Natural killer cell (primary cell): ENCODE measurements around the gene PIGZ. TPM values are rescaled to one million over a fixed set of nuclear protein-coding genes. Genes with fewer than 3 reads are reported as not detected.

Experiments
- ATAC-seq, 3 donors: fragments of 150-1000 bp in 2 of 3; fragments of 200-7000 bp in 1 of 3; cut with Tn5 transposase; 1 replicate in 1 of 3; 2 replicates in 2 of 3; pipeline ENCODE4 v1.10.0; 2021; ENCODE audit warnings: mild to moderate bottlenecking in 2 of 3, moderate library complexity in 2 of 3
- DNase-seq, 2 donors: peaks; one replicate each; pipeline versions ENCODE4 v3.0.0 to v3.0.0-alpha.2; 2013 to 2021; ENCODE audit warnings: mixed read lengths in 1 of 2
- H3K27ac ChIP-seq: one replicate; pipeline ENCODE4 v1.5.1; 2013; ENCODE audit warnings: mild to moderate bottlenecking, low read length
- H3K27me3 ChIP-seq: one replicate; pipeline ENCODE4 v1.6.1; 2013; ENCODE audit warnings: low read length; ENCODE audit not compliant: control insufficient read depth, insufficient read depth
- H3K36me3 ChIP-seq: one replicate; pipeline ENCODE4 v1.6.1; 2013; ENCODE audit warnings: low read length; ENCODE audit not compliant: control insufficient read depth, insufficient read depth
- H3K4me1 ChIP-seq: one replicate; pipeline ENCODE4 v1.6.1; 2013; ENCODE audit warnings: low read length; ENCODE audit not compliant: control insufficient read depth, insufficient read depth
- H3K4me3 ChIP-seq: one replicate; pipeline ENCODE4 v1.5.1; 2013; ENCODE audit warnings: low read length
- H3K9me3 ChIP-seq: one replicate; pipeline ENCODE4 v1.6.1; 2013; ENCODE audit warnings: low read length; ENCODE audit not compliant: control insufficient read depth, insufficient read depth
- H3K27ac Mint-ChIP-seq, 2 donors: one replicate each; pipeline ENCODE4 v1.8.0; 2022; ENCODE audit warnings: mild to moderate bottlenecking in 2 of 2, mixed read lengths in 2 of 2, moderate library complexity in 1 of 2
- H3K27me3 Mint-ChIP-seq, 2 donors: one replicate each; pipeline ENCODE4 v1.8.0; 2022; ENCODE audit warnings: low read depth in 2 of 2, mixed read lengths in 2 of 2
- H3K36me3 Mint-ChIP-seq: one replicate; pipeline ENCODE4 v1.8.0; 2022; ENCODE audit warnings: mixed read lengths
- H3K4me1 Mint-ChIP-seq, 2 donors: one replicate each; pipeline ENCODE4 v1.8.0; 2022; ENCODE audit warnings: mixed read lengths in 2 of 2
- H3K4me3 Mint-ChIP-seq: one replicate; pipeline ENCODE4 v1.8.0; 2022; ENCODE audit warnings: mild to moderate bottlenecking, moderate library complexity, mixed read lengths
- H3K9me3 Mint-ChIP-seq, 2 donors: one replicate each; pipeline ENCODE4 v1.8.0; 2022; ENCODE audit warnings: mixed read lengths in 2 of 2
- CTCF ChIP-seq: fragments of 200-600 bp; IDR thresholded peaks from one replicate; pipeline ENCODE4 v1.8.0; 2022; ENCODE audit warnings: antibody characterized with exemption
- WGBS: methylation state at CpG from one replicate; pipeline ENCODE4 v1.1.7; 2013; ENCODE audit warnings: missing lambda C conversion rate; ENCODE audit not compliant: insufficient coverage; 5-methylcytosine and 5-hydroxymethylcytosine counted together
- intact Hi-C: fragments of 100-400 bp; cut with micrococcal nuclease; formaldehyde crosslinking; loops from one replicate; pipeline ENCODE4 v1.14.2; 2022
- total RNA-seq, 4 donors: library from RNA; stranded (reverse); fragments of 120-200 nt in 1 of 4; gene quantifications; one replicate each; pipeline versions ENCODE4 v1.2.3 to v1.2.4, GENCODE V29; 2013 to 2022

Gene PIGZ
- total RNA-seq, 3 donors from 2014 or later (not counting 1 experiment from before 2014, with no cell fraction given) = 2.2 to 2.3 (median 2.2) TPM

DNA sequence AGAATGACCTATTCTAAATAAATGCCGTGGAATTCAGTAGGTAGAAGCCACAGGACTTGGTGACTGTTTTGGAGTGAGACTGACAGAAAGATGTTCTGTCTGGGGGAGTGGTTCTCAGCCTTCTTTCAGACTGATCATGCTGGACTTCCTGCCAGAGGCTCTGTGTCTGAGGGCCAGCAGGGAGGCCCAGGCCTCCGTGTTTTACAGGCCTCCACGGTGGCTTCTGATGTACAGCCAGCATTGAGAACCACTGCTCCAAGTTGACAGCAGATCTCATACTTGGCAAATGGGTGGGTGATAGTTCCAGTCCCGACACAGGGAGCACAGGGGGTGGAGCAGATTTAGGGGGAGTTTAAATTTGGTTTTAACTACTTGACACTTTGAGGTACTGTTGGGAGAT lies 6.7 kb upstream of the PIGZ start:
- intact Hi-C loops = no loop called here
- H3K4me1 ChIP-seq = peaks cover 6% of the 10 kb centered on the region
- no peaks in the 10 kb centered on the region for H3K36me3 Mint-ChIP-seq
- no peaks in the 10 kb centered on the region for H3K9me3 ChIP-seq
- H3K27me3 Mint-ChIP-seq = peaks cover 3 to 8% of the 10 kb centered on the region in 2 donors
- H3K4me3 Mint-ChIP-seq = no peak overlapping the region
- 91% methylated on average over 4 of the region's 4 CpGs for WGBS
- no peaks in the 10 kb centered on the region for H3K27me3 ChIP-seq
- H3K36me3 ChIP-seq = no peaks in the 10 kb centered on the region
- no peak overlapping the region for H3K4me3 ChIP-seq
- DNase-seq (peak in 1 of 2 donors; percentile 1), ATAC-seq (no peak)
- H3K4me1 Mint-ChIP-seq = peaks cover 7 to 10% of the 10 kb centered on the region in 2 donors
- no peak overlapping the region for H3K27ac ChIP-seq
- H3K27ac Mint-ChIP-seq = no peak overlapping the region
- no peak for TF ChIP-seq CTCF
- no peaks in the 10 kb centered on the region for H3K9me3 Mint-ChIP-seq

GRCh38 chr3:196974661-196975060 lies 6.0 kb upstream of the PIGZ start:
- H3K27ac ChIP-seq = no peak overlapping the region
- Mint-ChIP-seq H3K9me3 (no peaks in the 10 kb centered on the region), H3K27me3 (peaks cover 3 to 6% of the 10 kb centered on the region in 2 donors), H3K4me3 (no peak overlapping the region), H3K27ac (no peak overlapping the region), H3K36me3 (no peaks in the 10 kb centered on the region), H3K4me1 (peaks cover 7 to 14% of the 10 kb centered on the region in 2 donors)
- H3K27me3 ChIP-seq = no peaks in the 10 kb centered on the region
- no peak for TF ChIP-seq CTCF
- peaks cover 11% of the 10 kb centered on the region for H3K4me1 ChIP-seq
- H3K9me3 ChIP-seq = no peaks in the 10 kb centered on the region
- WGBS = 95% methylated on average over 5 of the region's 5 CpGs
- H3K36me3 ChIP-seq = no peaks in the 10 kb centered on the region
- H3K4me3 ChIP-seq = no peak overlapping the region
- ATAC-seq (no peak), DNase-seq (peak in 1 of 2 donors; percentile 3)
- intact Hi-C loops = no loop called here

GRCh38 chr3:196971094-196971698 lies 2.6 kb upstream of the PIGZ start:
- Mint-ChIP-seq H3K27me3 (no peaks in the 10 kb centered on the region), H3K9me3 (no peaks in the 10 kb centered on the region), H3K4me3 (no peak overlapping the region), H3K27ac (no peak overlapping the region), H3K36me3 (no peaks in the 10 kb centered on the region), H3K4me1 (peaks cover 5 to 22% of the 10 kb centered on the region in 2 donors)
- no peaks in the 10 kb centered on the region for H3K9me3 ChIP-seq
- no peak for TF ChIP-seq CTCF
- H3K27ac ChIP-seq = no peak overlapping the region
- intact Hi-C loops = no loop called here
- ATAC-seq = no peak
- no peak overlapping the region for H3K4me3 ChIP-seq
- DNase-seq = no peak
- H3K27me3 ChIP-seq = no peaks in the 10 kb centered on the region
- H3K4me1 ChIP-seq = peaks cover 14% of the 10 kb centered on the region
- 86% methylated on average over 7 of the region's 7 CpGs for WGBS
- H3K36me3 ChIP-seq = no peaks in the 10 kb centered on the region

DNA sequence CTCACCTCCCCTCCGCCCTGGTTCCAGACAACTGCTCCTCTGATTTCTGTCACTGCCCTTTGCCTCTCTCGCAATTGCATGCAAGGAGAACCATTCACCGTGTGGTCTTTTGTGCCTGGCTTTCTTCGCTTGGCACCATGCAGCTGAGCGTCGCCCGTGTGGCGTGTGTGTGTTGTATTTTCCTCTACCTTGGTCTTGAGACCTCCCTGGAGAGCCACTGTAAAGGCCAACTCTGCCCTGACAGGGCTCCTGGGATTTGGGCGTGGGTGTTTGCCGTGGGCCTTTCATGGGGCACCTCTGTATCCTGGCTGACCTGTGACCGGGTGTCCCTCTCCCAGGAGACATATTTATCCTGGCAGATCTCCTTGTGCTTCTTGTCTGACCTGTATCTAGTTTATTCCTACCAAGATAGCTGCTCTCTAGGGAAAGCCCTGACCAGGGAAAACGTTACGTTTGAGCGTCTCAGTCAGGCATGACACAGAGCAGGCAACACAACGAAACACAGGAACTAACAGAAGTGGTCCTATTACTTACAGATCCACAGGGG lies 2.0 kb upstream of the PIGZ start:
- H3K27me3 Mint-ChIP-seq = no peaks in the 10 kb centered on the region
- Histone ChIP-seq H3K4me3 (no peak overlapping the region), H3K27me3 (no peaks in the 10 kb centered on the region), H3K9me3 (no peaks in the 10 kb centered on the region), H3K36me3 (no peaks in the 10 kb centered on the region), H3K4me1 (peaks cover 14% of the 10 kb centered on the region), H3K27ac (no peak overlapping the region)
- H3K4me1 Mint-ChIP-seq = peaks cover 5 to 25% of the 10 kb centered on the region in 2 donors
- H3K27ac Mint-ChIP-seq = peak overlapping the region in 1 of 2 donors; percentile 35
- no peak for ATAC-seq
- WGBS = 90% methylated on average over 15 of the region's 15 CpGs
- TF ChIP-seq CTCF = no peak
- H3K4me3 Mint-ChIP-seq = peak overlapping the region; percentile 82
- no peak for DNase-seq
- no peaks in the 10 kb centered on the region for H3K36me3 Mint-ChIP-seq
- H3K9me3 Mint-ChIP-seq = no peaks in the 10 kb centered on the region
- intact Hi-C loops = no loop called here
